GM18520 (cell line): ENCODE measurements around the gene GOLT1A.

Experiments
- ATAC-seq: cut with Tn5 transposase; IDR thresholded peaks from one replicate; pipeline ENCODE4 v1.9.1; 2021; ENCODE audit not compliant: unreplicated experiment

Gene GOLT1A

GRCh38 chr1:204221271-204221670 is 7.5 kb upstream of the GOLT1A start:
- ATAC-seq, result no peak

GRCh38 chr1:204219971-204220616 is 6.3 kb upstream of the GOLT1A start:
- ATAC-seq, result no peak

GRCh38 chr1:204218552-204218951 is 4.8 kb upstream of the GOLT1A start:
- no peak for ATAC-seq

- no peak for ATAC-seq
Measured at GRCh38 chr1:204217648-204218000, 3.8 kb upstream of the GOLT1A start.

- ATAC-seq, result no peak
Measured at GRCh38 chr1:204216880-204217647, 3.3 kb upstream of the GOLT1A start.

- ATAC-seq, result no peak
Measured at GRCh38 chr1:204216236-204216635, 2.4 kb upstream of the GOLT1A start.

- no peak for ATAC-seq
Measured at GRCh38 chr1:204212715-204213114, 1.1 kb downstream of the GOLT1A start.

GRCh38 chr1:204211046-204211445 is 2.7 kb downstream of the GOLT1A start:
- no peak for ATAC-seq

- no peak for ATAC-seq
Measured at GRCh38 chr1:204207136-204207616, 6.6 kb downstream of the GOLT1A start.

GRCh38 chr1:204206121-204206520 is 7.7 kb downstream of the GOLT1A start:
- ATAC-seq, result no peak

- no peak for ATAC-seq
Measured at GRCh38 chr1:204205486-204205885, 8.3 kb downstream of the GOLT1A start.

GRCh38 chr1:204204944-204205343 is 8.8 kb downstream of the GOLT1A start:
- ATAC-seq, result no peak

- no peak for ATAC-seq
Measured at GRCh38 chr1:204203206-204203767, 10.5 kb downstream of the GOLT1A start.

GRCh38 chr1:204202481-204202880 is 11.3 kb downstream of the GOLT1A start:
- ATAC-seq, result no peak

- ATAC-seq, result no peak
Measured at GRCh38 chr1:204201348-204202040, 12.3 kb downstream of the GOLT1A start.

- no peak for ATAC-seq
Measured at GRCh38 chr1:204199579-204199978, 14.2 kb downstream of the GOLT1A start.

GRCh38 chr1:204198348-204199340 is 15.1 kb downstream of the GOLT1A start:
- no peak for ATAC-seq

GRCh38 chr1:204197068-204197467 is 16.7 kb downstream of the GOLT1A start:
- no peak for ATAC-seq

- no peak for ATAC-seq
Measured at GRCh38 chr1:204196068-204196795, 17.6 kb downstream of the GOLT1A start, which contains the start of gene KISS1. Gene KISS1 (minus strand): TSS chr1:204196491. CDS start chr1:204192876, 3,615 bp downstream.

GRCh38 chr1:204194771-204195170 is 19.0 kb downstream of the GOLT1A start:
- no peak for ATAC-seq
